B cell (primary cell): ENCODE data around the gene NFAM1. TPM values are rescaled to one million over a fixed set of nuclear protein-coding genes. Genes with fewer than 3 reads are reported as not detected.

Experiments used
- ATAC-seq: fragments of 200-7000 bp; cut with Tn5 transposase; one replicate; pipeline ENCODE4 v1.10.0; 2021; ENCODE audit warnings: low read depth, mild to moderate bottlenecking, moderate number of reproducible peaks, moderate library complexity
- CTCF ChIA-PET: fragments of 350-600 bp; sonication (Branson Sonifier 250); formaldehyde crosslinking; loops from one replicate; lab custom pipeline; 2021; ENCODE audit warnings: antibody characterized with exemption, inconsistent platforms; lab: Charles Lee
- POLR2A ChIA-PET: fragments of 350-600 bp; sonication (Branson Sonifier 250); formaldehyde crosslinking; loops from one replicate; lab custom pipeline; 2021; ENCODE audit warnings: antibody characterized with exemption; lab: Charles Lee
- DNase-seq: peaks from one replicate; pipeline ENCODE4 v3.0.0; 2013
- H2AFZ ChIP-seq: 2 replicates; pipeline ENCODE4 v1.6.1; 2012; ENCODE audit warnings: mild to moderate bottlenecking, low read depth, low read length; ENCODE audit not compliant: insufficient read depth, poor library complexity, severe bottlenecking
- H3K27ac ChIP-seq, 2 donors: 1 replicate in 1 of 2; 2 replicates in 1 of 2; pipeline ENCODE4 v1.5.1; 2012 to 2013; ENCODE audit warnings: low read length in 2 of 2, mild to moderate bottlenecking in 2 of 2, moderate library complexity in 1 of 2
- H3K27me3 ChIP-seq, 4 experiments: fragments of 200-600 bp in 1 of 4; sonication (generic) in 1 of 4; replicated peaks in 1 of 4; 1 replicate in 2 of 4; 2 replicates in 2 of 4; pipeline versions ENCODE4 v1.6.1 to v1.7.0; 2013 to 2016; ENCODE audit warnings: low read length in 3 of 4, mild to moderate bottlenecking in 2 of 4, mixed read lengths in 1 of 4, moderate library complexity in 1 of 4; ENCODE audit not compliant: insufficient read depth in 4 of 4, control insufficient read depth in 3 of 4; ENCODE audit errors: control extremely low read depth in 1 of 4
- H3K36me3 ChIP-seq, 2 experiments: replicated peaks in 1 of 2; 1 replicate in 1 of 2; 2 replicates in 1 of 2; pipeline versions ENCODE4 v1.6.1 to v1.7.1; 2013; ENCODE audit warnings: low read length in 1 of 2; ENCODE audit not compliant: insufficient read depth in 2 of 2, control insufficient read depth in 1 of 2; ENCODE audit errors: control extremely low read depth in 1 of 2, extremely low read depth in 1 of 2
- H3K4me1 ChIP-seq, 2 donors: fragments of 200-600 bp in 1 of 2; sonication (generic) in 1 of 2; 1 replicate in 1 of 2; 2 replicates in 1 of 2; pipeline versions ENCODE4 v1.5.1 to v1.6.1; 2013 to 2017; ENCODE audit warnings: low read length in 2 of 2; ENCODE audit not compliant: control insufficient read depth in 2 of 2, insufficient read depth in 2 of 2
- H3K4me2 ChIP-seq: replicated peaks from 2 replicates; pipeline ENCODE3; 2012; ENCODE audit warnings: mild to moderate bottlenecking, low read depth, low read length; ENCODE audit not compliant: poor library complexity, severe bottlenecking
- H3K4me3 ChIP-seq, 5 experiments: fragments of 200-600 bp in 1 of 5; sonication (generic) in 1 of 5; 1 replicate in 3 of 5; 2 replicates in 2 of 5; pipeline versions ENCODE4 v1.5.1 to v1.7.0; 2011 to 2016; ENCODE audit warnings: low read length in 4 of 5, mild to moderate bottlenecking in 4 of 5, low read depth in 2 of 5, control low read depth in 1 of 5, moderate library complexity in 1 of 5; ENCODE audit not compliant: insufficient read depth in 1 of 5; ENCODE audit errors: control extremely low read depth in 1 of 5, extremely low read depth in 1 of 5
- H3K79me2 ChIP-seq: fragments of 200-600 bp; sonication (generic); one replicate; pipeline ENCODE4 v1.6.0; 2016; ENCODE audit warnings: low read length; ENCODE audit not compliant: control insufficient read depth, insufficient read depth
- H3K9ac ChIP-seq: fragments of 200-600 bp; sonication (generic); 2 replicates; pipeline ENCODE4 v1.6.1; 2017; ENCODE audit warnings: mild to moderate bottlenecking, low read length, moderate library complexity
- H3K9me3 ChIP-seq, 3 donors: one replicate each; pipeline versions ENCODE4 v1.6.1 to v1.7.1; 2013; ENCODE audit warnings: low read length in 2 of 3; ENCODE audit not compliant: control insufficient read depth in 2 of 3, insufficient read depth in 1 of 3; ENCODE audit errors: control extremely low read depth in 1 of 3
- H4K20me1 ChIP-seq: 2 replicates; pipeline ENCODE4 v1.6.0; 2012; ENCODE audit warnings: mild to moderate bottlenecking, low read length; ENCODE audit not compliant: insufficient read depth, control insufficient read depth, poor library complexity, severe bottlenecking
- H3K27ac Mint-ChIP-seq: one replicate; pipeline ENCODE4 v1.8.0; 2021; ENCODE audit warnings: mixed read lengths
- H3K27me3 Mint-ChIP-seq: one replicate; pipeline ENCODE4 v1.8.0; 2021; ENCODE audit warnings: mixed read lengths
- H3K4me1 Mint-ChIP-seq: one replicate; pipeline ENCODE4 v1.8.0; 2021; ENCODE audit warnings: mixed read lengths
- H3K4me3 Mint-ChIP-seq: one replicate; pipeline ENCODE4 v1.8.0; 2021; ENCODE audit warnings: mixed read lengths
- H3K9me3 Mint-ChIP-seq: one replicate; pipeline ENCODE4 v1.8.0; 2022; ENCODE audit warnings: mixed read lengths; ENCODE audit not compliant: insufficient read depth
- CTCF ChIP-seq: fragments of 200-600 bp; IDR thresholded peaks from one replicate; pipeline ENCODE4 v1.8.0; 2022; ENCODE audit warnings: antibody characterized with exemption, mild to moderate bottlenecking
- EZH2 ChIP-seq: IDR thresholded peaks from 2 replicates; pipeline ENCODE4 v1.6.1; 2012; ENCODE audit warnings: borderline replicate concordance, low read depth, mild to moderate bottlenecking, moderate library complexity, low read length; ENCODE audit not compliant: insufficient read depth, poor library complexity, severe bottlenecking
- WGBS: methylation state at CpG from one replicate; pipeline ENCODE4 v1.1.5; 2013; ENCODE audit warnings: missing lambda C conversion rate; ENCODE audit not compliant: insufficient coverage; 5-methylcytosine and 5-hydroxymethylcytosine counted together
- intact Hi-C: fragments of 100-400 bp; cut with micrococcal nuclease; formaldehyde crosslinking; loops from one replicate; pipeline ENCODE4 v1.10.0; 2022
- polyA plus RNA-seq: library from polyadenylated mRNA; depleted of rRNA; stranded (reverse); fragments of >200 nt; gene quantifications from 2 replicates; pipeline ENCODE4 v1.2.3, GENCODE V29; 2012
- total RNA-seq, 2 donors: library from RNA; stranded (reverse); fragments of 120-200 nt in 1 of 2; gene quantifications; 1 replicate in 1 of 2; 2 replicates in 1 of 2; pipeline versions ENCODE4 v1.2.3 to v1.2.4, GENCODE V29; 2013 to 2022

Gene NFAM1
- total and polyA plus RNA-seq, 2 donors (not counting 1 experiment from before 2014, with no cell fraction given): 0.27 to 0.52 TPM

DNA sequence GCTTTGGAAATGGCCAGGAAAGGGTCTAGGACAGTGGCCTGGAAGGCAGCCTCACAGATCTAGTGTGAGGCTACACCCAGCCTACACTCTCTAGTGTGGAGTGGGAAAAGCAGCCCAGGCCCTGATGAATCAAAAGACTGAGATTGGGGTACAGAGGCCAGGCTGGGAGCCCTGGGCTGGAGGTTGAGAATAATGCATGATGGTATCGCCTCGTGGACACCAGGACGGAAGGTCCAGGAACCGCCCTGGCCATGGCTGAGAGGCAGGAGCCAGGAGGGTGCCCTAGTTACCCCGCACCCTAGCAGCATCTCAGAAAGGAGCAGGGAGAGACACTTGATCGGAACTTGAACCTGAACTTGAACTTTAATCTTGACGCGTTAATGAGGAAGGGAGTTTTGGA, 40.5 kb upstream of the NFAM1 start:
- WGBS: 95% methylated on average over 8 of the region's 8 CpGs
- Mint-ChIP-seq H3K27ac (no peak overlapping the region), H3K4me1 (no peaks in the 10 kb centered on the region), H3K27me3 (peaks cover 18% of the 10 kb centered on the region), H3K4me3 (no peak overlapping the region), H3K9me3 (no peaks in the 10 kb centered on the region)
- no peak overlapping the region for H3K9ac ChIP-seq
- H3K9me3 ChIP-seq: no peaks in the 10 kb centered on the region
- ATAC-seq (no peak), DNase-seq (no peak)
- intact Hi-C loops: loop anchor here (1.0 kb wide), 3 partner anchors 303 to 506 kb away; no protein-coding TSS in a partner anchor
- POLR2A ChIA-PET: no interaction called here
- H3K79me2 ChIP-seq: no peaks in the 10 kb centered on the region
- CTCF ChIA-PET: interaction anchor here (0.7 to 2.9 kb wide), 11 partner anchors 8 to 506 kb away, joined by 3 to 19 read pairs (median 4); no protein-coding TSS in a partner anchor
- H3K4me2 ChIP-seq: no peak overlapping the region
- peaks cover 0 to 4% (median 0%) of the 10 kb centered on the region in 4 experiments for H3K27me3 ChIP-seq
- H4K20me1 ChIP-seq: no peaks in the 10 kb centered on the region
- no peak for TF ChIP-seq EZH2
- no peak for TF ChIP-seq CTCF
- H2AFZ ChIP-seq: no peak overlapping the region
- no peaks in the 10 kb centered on the region for H3K36me3 ChIP-seq
- H3K27ac ChIP-seq: no peak overlapping the region
- H3K4me1 ChIP-seq: no peaks in the 10 kb centered on the region
- no peak overlapping the region for H3K4me3 ChIP-seq

DNA sequence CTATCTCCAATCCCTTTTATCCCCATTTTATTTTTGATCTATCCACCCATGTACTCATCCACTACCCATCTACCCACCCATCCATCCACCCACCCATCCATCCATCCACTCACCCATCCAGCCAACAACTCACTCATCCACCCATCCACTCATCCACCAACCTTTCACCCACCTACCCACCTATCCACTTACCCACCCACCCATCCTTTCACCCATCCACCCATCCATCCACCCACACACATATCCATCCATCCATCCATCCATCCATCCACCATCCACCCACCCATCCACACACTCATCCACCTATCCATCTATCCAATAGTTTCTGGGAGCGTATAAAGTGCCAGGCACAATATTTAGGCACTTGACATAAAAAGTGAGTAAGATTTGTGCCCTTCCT, 39.2 kb upstream of the NFAM1 start:
- H3K9me3 ChIP-seq: no peaks in the 10 kb centered on the region
- intact Hi-C loops: no loop called here

More for the DNA sequence above, 39.2 kb upstream of the NFAM1 start:
- DNase-seq: no peak
- H3K27me3 ChIP-seq: peaks cover 0 to 4% (median 0%) of the 10 kb centered on the region in 4 experiments
- no peak overlapping the region for H2AFZ ChIP-seq
- H3K4me1 ChIP-seq: no peaks in the 10 kb centered on the region
- H3K36me3 ChIP-seq: no peaks in the 10 kb centered on the region
- Mint-ChIP-seq H3K27me3 (peaks cover 23% of the 10 kb centered on the region), H3K4me3 (no peak overlapping the region), H3K4me1 (no peaks in the 10 kb centered on the region), H3K9me3 (no peaks in the 10 kb centered on the region), H3K27ac (no peak overlapping the region)
- H3K27ac ChIP-seq: no peak overlapping the region
- POLR2A ChIA-PET: no interaction called here
- H3K4me2 ChIP-seq: no peak overlapping the region
- H3K79me2 ChIP-seq: no peaks in the 10 kb centered on the region
- no peak overlapping the region for H3K4me3 ChIP-seq
- TF ChIP-seq EZH2 (no peak), CTCF (no peak)
- no peak for ATAC-seq
- WGBS: no CpG with 5 or more reads among the region's 1 CpG
- CTCF ChIA-PET: interaction anchor here (1.2 to 2.9 kb wide), 2 partner anchors 32 to 300 kb away, joined by 3 to 19 read pairs; no protein-coding TSS in a partner anchor
- H4K20me1 ChIP-seq: no peaks in the 10 kb centered on the region
- H3K9ac ChIP-seq: no peak overlapping the region
